ENCODE measurements around the gene N4BP2L2.

The N4BP2L2 gene

GRCh38 chr13:32525766-32526165 is 12.8 kb downstream of the N4BP2L2 start:
- Histone ChIP-seq H3K36me3 (ENCODE audit: low read length) (peaks cover 16% of the 10 kb centered on the region; the same call in 1 of the 2 replicates), H3K79me2 (ENCODE audit: insufficient read depth, low read length) (peaks cover 44% of the 10 kb centered on the region), H3F3A (ENCODE audit: insufficient read depth) (peaks cover 4% of the 10 kb centered on the region; the same call in 1 of the 2 replicates), H3K27me3 (ENCODE audit: low read length) (no peaks in the 10 kb centered on the region), H3K27ac (ENCODE audit: low read depth, low read length) (no peak overlapping the region), H3K4me2 (ENCODE audit: low read depth, low read length, poor library complexity, severe bottlenecking) (no peak overlapping the region), H3K9me3 (ENCODE audit: insufficient read depth, low read length) (no peaks in the 10 kb centered on the region), H3K4me3 (ENCODE audit: insufficient read depth, low read length, poor library complexity, severe bottlenecking) (no peak overlapping the region), H3K9ac (ENCODE audit: low read length) (no peak overlapping the region), H3K9me2 (replicated peaks; ENCODE audit: insufficient read depth, low read length) (no peaks in the 10 kb centered on the region), H2AFZ (ENCODE audit: low read depth, low read length, severe bottlenecking) (no peak overlapping the region), H4K20me1 (ENCODE audit: low read depth, low read length) (no peaks in the 10 kb centered on the region)
- TF ChIP-seq CTCF (IDR thresholded peaks at IDR 0.05; ENCODE audit: insufficient read depth, low read length, poor library complexity, severe bottlenecking) (no peak), EZH2phosphoT487 (conservative IDR thresholded peaks at IDR 0.05; ENCODE audit: low read length) (no peak)

- Histone ChIP-seq H3K79me2 (ENCODE audit: insufficient read depth, low read length) (no peaks in the 10 kb centered on the region), H3K9me2 (replicated peaks; ENCODE audit: insufficient read depth, low read length) (no peaks in the 10 kb centered on the region), H3K36me3 (ENCODE audit: low read length) (peaks cover 30% of the 10 kb centered on the region), H3K9ac (ENCODE audit: low read length) (no peak overlapping the region), H3K27ac (ENCODE audit: low read depth, low read length) (no peak overlapping the region), H3K4me2 (ENCODE audit: low read depth, low read length, poor library complexity, severe bottlenecking) (no peak overlapping the region), H4K20me1 (ENCODE audit: low read depth, low read length) (no peaks in the 10 kb centered on the region), H2AFZ (ENCODE audit: low read depth, low read length, severe bottlenecking) (no peak overlapping the region), H3K27me3 (ENCODE audit: low read length) (no peaks in the 10 kb centered on the region), H3F3A (ENCODE audit: insufficient read depth) (no peaks in the 10 kb centered on the region), H3K9me3 (ENCODE audit: insufficient read depth, low read length) (no peaks in the 10 kb centered on the region), H3K4me3 (ENCODE audit: insufficient read depth, low read length, poor library complexity, severe bottlenecking) (no peak overlapping the region)
- TF ChIP-seq CTCF (IDR thresholded peaks at IDR 0.05; ENCODE audit: insufficient read depth, low read length, poor library complexity, severe bottlenecking) (no peak), EZH2phosphoT487 (conservative IDR thresholded peaks at IDR 0.05; ENCODE audit: low read length) (no peak)
These were observed 23.3 kb downstream of the N4BP2L2 start for GRCh38 chr13:32515246-32515645.

GRCh38 chr13:32511482-32511881 is 27.1 kb downstream of the N4BP2L2 start:
- Histone ChIP-seq H3K36me3 (ENCODE audit: low read length) (peaks cover 14% of the 10 kb centered on the region), H3K79me2 (ENCODE audit: insufficient read depth, low read length) (no peaks in the 10 kb centered on the region), H3K9me2 (replicated peaks; ENCODE audit: insufficient read depth, low read length) (no peaks in the 10 kb centered on the region), H3K9me3 (ENCODE audit: insufficient read depth, low read length) (no peaks in the 10 kb centered on the region), H3K27me3 (ENCODE audit: low read length) (no peaks in the 10 kb centered on the region), H4K20me1 (ENCODE audit: low read depth, low read length) (no peaks in the 10 kb centered on the region), H3F3A (ENCODE audit: insufficient read depth) (no peaks in the 10 kb centered on the region), H3K27ac (ENCODE audit: low read depth, low read length) (no peak overlapping the region), H3K4me2 (ENCODE audit: low read depth, low read length, poor library complexity, severe bottlenecking) (no peak overlapping the region), H3K9ac (ENCODE audit: low read length) (no peak overlapping the region), H2AFZ (ENCODE audit: low read depth, low read length, severe bottlenecking) (no peak overlapping the region), H3K4me3 (ENCODE audit: insufficient read depth, low read length, poor library complexity, severe bottlenecking) (no peak overlapping the region)
- TF ChIP-seq CTCF (IDR thresholded peaks at IDR 0.05; ENCODE audit: insufficient read depth, low read length, poor library complexity, severe bottlenecking) (no peak), EZH2phosphoT487 (conservative IDR thresholded peaks at IDR 0.05; ENCODE audit: low read length) (no peak)

All from SU-DHL-6 (cell line).